Activated T-cell treated with anti-CD3 and anti-CD28 coated beads, Interleukin-2, amount 50 U/mL, for 24 hours (primary cell): Measurements from ENCODE around the gene DEGS1.

ENCODE experiments used
- DNase-seq: peaks from one replicate; pipeline ENCODE4 v3.0.0-alpha.2; 2020
- H3K27ac Mint-ChIP-seq: 2 replicates; pipeline ENCODE4 v1.8.0; 2020; ENCODE audit warnings: mild to moderate bottlenecking, mixed read lengths
- H3K27me3 Mint-ChIP-seq: 2 replicates; pipeline ENCODE4 v1.8.0; 2020; ENCODE audit warnings: mixed read lengths
- H3K36me3 Mint-ChIP-seq: 2 replicates; pipeline ENCODE4 v1.8.0; 2020; ENCODE audit warnings: low read depth, mixed read lengths
- H3K4me1 Mint-ChIP-seq: 2 replicates; pipeline ENCODE4 v1.8.0; 2020; ENCODE audit warnings: low read depth, mixed read lengths
- H3K4me3 Mint-ChIP-seq: 2 replicates; pipeline ENCODE4 v1.8.0; 2020; ENCODE audit warnings: mild to moderate bottlenecking, moderate library complexity, mixed read lengths
- H3K9me3 Mint-ChIP-seq: 2 replicates; pipeline ENCODE4 v1.8.0; 2020; ENCODE audit warnings: mixed read lengths

Gene DEGS1

DNA sequence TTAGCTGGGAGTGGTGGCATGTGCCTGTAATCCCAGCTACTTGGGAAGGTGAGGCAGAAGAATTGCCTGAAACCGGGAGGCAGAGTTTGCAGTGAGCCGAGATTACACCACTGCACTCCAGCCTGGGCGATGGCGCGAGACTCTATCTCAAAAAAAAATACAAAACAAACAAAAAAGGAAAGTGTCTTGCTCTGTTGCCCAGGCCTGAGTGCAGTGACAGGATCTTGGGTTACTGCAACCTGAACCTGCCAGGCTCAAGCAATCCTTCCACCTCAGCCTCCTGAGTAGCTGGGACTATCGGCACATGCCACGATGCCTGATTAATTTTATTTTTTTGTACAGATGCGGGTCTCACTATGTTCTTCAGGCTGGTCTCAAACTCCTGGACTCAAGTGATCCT, 33.3 kb downstream of the DEGS1 start:
- Mint-ChIP-seq H3K4me1 (peaks cover 4% of the 10 kb centered on the region), H3K9me3 (no peaks in the 10 kb centered on the region), H3K27me3 (no peaks in the 10 kb centered on the region), H3K4me3 (no peak overlapping the region), H3K36me3 (no peaks in the 10 kb centered on the region), H3K27ac (no peak overlapping the region)
- no peak for DNase-seq

DNA sequence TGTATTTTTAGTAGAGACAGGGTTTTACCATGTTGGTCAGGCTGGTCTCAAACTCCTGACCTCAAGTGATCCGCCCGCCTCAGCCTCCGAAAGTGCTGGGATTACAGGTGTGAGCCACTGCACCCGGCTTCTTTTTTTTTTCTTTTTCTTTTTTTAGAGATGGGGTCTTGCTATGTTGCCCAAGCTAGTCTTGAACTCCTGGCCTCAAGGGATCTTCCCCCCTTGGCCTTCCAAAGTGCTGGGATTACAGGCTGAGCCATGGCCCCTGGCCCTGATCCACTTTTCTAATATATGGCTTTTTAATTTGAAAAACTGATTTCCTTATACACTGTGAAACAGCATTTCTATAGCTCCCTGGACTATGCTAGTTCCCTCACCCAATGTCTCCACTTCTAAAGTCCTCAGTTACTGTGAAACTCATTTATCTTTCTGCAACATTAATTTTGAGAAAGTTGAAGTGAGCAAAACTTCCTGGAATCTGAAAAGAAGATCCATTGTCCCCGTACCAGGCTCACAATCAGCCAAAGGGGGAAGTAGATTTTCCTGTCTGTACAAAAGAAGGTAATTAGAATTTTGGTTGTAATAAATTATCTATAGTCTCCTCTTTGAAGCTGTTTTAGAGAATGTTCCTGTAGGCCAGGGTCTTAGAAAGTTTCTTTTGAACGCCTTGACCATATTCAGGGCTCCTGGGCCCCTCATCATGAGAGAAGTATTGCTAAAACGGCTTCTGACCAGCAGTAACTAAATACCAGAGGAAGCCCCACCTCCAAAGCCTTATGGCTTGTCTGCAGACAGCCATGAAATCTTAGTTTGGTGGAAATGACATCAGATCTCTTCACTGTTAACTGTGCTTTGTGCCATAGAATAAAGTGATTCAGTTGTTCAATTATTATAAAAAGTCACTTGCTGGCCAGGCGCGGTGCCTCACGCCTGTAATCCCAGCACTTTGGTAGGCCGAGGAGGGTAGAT, 34.9 kb downstream of the DEGS1 start:
- H3K4me1 Mint-ChIP-seq = peaks cover 4% of the 10 kb centered on the region

DNA sequence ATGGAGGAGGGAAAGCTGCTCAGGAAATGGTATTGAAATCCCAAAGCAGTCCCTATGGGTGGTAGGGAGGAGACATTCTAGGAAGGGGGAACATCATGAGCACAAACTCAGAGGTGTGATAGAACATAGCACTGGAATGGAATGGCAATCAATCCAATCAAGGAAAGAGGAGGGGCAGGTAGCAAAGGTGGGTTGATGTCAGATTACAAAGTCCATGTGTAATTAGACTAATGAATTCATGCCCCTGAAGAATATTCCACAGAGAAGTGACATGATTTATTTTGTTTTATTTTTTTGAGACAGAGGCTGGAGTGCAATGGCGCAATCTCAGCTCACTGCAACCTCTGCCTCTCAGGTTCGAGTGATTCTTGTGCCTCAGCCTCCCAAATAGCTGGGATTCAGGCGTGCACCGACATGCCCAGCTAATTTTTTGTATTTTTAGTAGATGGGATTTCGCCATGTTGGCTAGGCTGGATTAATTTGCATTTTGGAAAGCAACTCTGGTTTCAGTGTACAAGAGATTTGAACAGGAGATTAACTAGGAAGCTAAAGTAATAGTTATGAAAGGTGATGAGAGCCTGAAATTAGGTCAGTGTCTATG, 36.1 kb downstream of the DEGS1 start:
- no peaks in the 10 kb centered on the region for H3K9me3 Mint-ChIP-seq
- no peak overlapping the region for H3K27ac Mint-ChIP-seq
- H3K36me3 Mint-ChIP-seq = no peaks in the 10 kb centered on the region
- H3K4me3 Mint-ChIP-seq = no peak overlapping the region
- no peaks in the 10 kb centered on the region for H3K27me3 Mint-ChIP-seq
- no peak for DNase-seq
- no peaks in the 10 kb centered on the region for H3K4me1 Mint-ChIP-seq

More for the DNA sequence above, 34.9 kb downstream of the DEGS1 start:
- no peak overlapping the region for H3K4me3 Mint-ChIP-seq
- peak overlapping the region; percentile 22 for H3K27ac Mint-ChIP-seq
- no peaks in the 10 kb centered on the region for H3K27me3 Mint-ChIP-seq
- H3K36me3 Mint-ChIP-seq = no peaks in the 10 kb centered on the region
- no peak for DNase-seq
- no peaks in the 10 kb centered on the region for H3K9me3 Mint-ChIP-seq

DNA sequence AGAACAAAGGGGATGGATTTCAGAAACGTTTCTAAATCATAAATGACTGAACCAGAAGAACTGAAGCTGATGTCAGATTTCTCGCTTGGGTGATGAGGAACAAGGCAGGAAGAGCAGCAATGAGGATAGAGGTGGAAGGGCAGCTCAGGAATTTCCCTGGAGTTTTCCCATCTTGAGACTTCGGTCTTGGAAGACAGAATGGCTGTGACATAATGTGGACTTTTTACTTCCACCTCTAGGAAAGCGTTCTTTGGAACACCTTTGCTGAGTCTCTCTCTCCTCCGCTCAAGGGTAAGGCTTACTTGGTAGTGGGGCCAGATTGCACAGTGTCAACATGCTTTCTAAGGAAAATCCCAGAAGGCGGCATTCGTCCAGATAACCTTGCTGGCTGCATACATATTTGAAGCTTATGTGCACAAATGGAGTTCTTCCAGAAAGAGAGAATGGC, 36.6 kb downstream of the DEGS1 start:
- Mint-ChIP-seq H3K36me3 (no peaks in the 10 kb centered on the region), H3K4me1 (no peaks in the 10 kb centered on the region), H3K27me3 (no peaks in the 10 kb centered on the region), H3K9me3 (no peaks in the 10 kb centered on the region), H3K4me3 (no peak overlapping the region), H3K27ac (no peak overlapping the region)
- no peak for DNase-seq

DNA sequence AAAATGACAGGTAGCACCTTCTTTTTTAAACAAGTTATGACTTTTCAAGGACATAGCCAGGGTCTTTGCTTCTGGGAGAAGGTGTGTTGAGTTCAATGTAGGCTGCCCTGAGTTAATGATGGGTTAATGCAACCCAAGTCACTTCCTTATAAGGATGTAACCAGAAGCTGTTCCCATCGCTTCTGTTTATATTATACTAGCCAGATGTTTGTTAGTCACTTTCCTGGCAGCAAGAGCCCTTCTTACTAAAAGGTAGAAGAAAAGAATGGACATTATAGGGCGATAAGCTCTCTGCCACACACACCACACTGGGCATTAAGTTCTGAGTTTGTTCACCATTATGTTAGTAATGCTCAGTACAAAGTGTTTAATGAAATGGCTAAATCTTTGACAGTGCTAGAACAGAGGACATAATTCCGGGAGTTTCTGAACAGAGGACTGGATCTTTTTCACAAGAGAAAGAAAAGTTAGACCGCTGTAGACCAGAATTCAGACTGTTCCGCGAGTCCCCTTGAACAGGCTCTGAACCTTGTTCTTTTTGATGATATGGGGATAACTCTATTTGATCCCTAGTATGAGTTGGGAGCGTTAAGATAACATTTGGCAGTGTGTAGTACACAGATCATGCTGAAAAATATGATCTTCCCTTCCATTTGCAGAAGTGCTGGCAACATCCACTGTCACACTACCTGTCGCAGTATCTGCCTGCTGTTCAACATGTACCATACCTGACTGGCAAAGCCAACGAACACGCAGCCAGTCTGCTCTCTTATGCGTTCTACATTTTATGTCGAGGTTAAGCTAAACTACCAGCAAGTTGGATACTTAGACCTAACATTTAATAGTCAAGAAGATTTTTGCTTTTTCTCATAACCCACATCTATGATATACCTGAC, 41.0 kb downstream of the DEGS1 start:
- H3K9me3 Mint-ChIP-seq = no peaks in the 10 kb centered on the region
- peaks cover 26% of the 10 kb centered on the region for H3K36me3 Mint-ChIP-seq
- DNase-seq = no peak
- no peaks in the 10 kb centered on the region for H3K27me3 Mint-ChIP-seq
- no peak overlapping the region for H3K27ac Mint-ChIP-seq
- no peak overlapping the region for H3K4me3 Mint-ChIP-seq
- no peaks in the 10 kb centered on the region for H3K4me1 Mint-ChIP-seq

DNA sequence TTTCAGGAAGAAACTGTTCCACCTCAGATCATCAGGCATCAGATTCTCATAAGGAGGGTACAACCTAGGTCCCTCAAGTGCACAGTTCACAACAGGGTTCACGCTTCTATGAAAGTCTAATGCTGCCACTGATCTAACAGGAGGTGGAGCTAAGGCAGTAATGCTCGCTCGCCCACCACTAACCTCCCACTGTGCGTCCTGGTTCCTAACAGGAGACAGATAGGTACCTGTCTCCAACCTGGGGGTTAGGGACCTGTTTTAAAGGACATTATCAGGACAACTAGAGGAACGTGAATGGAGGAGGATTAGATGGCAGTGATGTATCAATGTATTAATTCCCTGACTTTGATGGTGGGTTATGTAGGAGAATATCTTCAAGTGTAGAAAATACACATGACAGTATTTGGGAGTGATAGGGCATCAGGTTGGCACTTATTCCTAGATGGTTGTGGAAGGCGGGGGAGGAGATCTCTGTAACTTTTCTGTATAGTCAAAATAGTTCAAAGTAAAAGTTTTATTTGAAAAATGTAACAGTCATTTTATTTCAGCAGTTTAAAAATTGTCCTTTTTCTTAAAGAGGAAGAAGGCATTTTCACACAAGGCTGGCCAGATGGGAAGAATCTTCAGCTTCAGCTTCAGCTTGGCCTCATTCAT, 43.9 kb downstream of the DEGS1 start:
- no peak overlapping the region for H3K4me3 Mint-ChIP-seq
- DNase-seq = no peak

DNA sequence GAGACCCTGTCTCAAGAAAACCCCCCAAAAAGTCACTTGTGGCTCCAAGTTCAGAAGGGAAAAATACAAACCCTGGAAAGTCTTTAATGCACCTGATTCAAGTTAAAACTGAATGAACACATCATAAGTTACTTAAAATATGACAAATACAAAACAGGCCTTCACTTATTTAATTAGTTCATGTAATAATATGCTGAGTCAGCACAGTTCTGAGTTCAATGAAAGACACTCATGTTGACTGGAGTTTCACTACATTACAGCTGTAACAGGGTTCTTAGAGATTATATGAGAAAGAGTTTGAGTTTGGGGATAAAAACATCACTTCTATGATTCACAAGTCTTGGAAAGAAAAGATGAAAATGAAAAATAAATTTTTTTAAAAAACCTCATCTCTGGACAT, 51.0 kb downstream of the DEGS1 start:
- H3K27ac Mint-ChIP-seq = no peak overlapping the region
- no peaks in the 10 kb centered on the region for H3K4me1 Mint-ChIP-seq
- H3K36me3 Mint-ChIP-seq = peaks cover 78% of the 10 kb centered on the region
- no peaks in the 10 kb centered on the region for H3K27me3 Mint-ChIP-seq
- H3K4me3 Mint-ChIP-seq = no peak overlapping the region
- no peak for DNase-seq
- no peaks in the 10 kb centered on the region for H3K9me3 Mint-ChIP-seq

More for the DNA sequence above, 43.9 kb downstream of the DEGS1 start:
- H3K36me3 Mint-ChIP-seq = peaks cover 48% of the 10 kb centered on the region
- no peak overlapping the region for H3K27ac Mint-ChIP-seq
- H3K4me1 Mint-ChIP-seq = no peaks in the 10 kb centered on the region
- no peaks in the 10 kb centered on the region for H3K27me3 Mint-ChIP-seq
- H3K9me3 Mint-ChIP-seq = no peaks in the 10 kb centered on the region

DNA sequence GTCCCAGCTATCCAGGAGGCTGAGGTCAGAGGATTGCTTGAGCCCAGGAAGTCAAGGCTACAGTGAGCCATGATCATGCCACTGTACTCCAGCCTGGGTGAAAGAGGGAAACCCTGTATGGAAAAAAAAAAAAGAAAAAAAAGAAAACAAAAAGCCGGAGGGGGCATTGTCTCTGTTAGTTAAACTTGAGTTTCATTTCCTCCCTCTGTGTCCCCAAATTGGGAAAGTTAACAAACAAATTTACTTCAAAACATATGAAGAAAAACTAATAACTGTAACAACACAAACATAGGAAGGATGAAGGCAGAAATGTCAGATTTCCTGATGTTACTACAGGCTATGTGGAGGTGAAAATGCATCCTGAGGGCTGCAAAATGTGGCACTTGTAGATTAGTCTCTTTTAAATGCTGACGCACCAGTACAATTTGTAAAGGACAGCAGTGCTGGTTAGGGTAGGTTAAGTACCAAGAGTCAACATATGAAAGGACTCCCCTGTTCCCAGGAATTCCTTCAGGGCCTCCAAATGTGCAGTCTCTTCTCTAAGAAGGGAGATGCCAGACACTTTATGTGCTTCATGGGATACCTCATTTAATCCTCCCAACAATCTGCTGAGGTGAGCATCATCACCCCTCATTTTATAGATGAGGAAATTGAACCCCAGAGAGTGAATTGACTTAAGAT, 52.9 kb downstream of the DEGS1 start:
- Mint-ChIP-seq H3K36me3 (peaks cover 69% of the 10 kb centered on the region), H3K27me3 (no peaks in the 10 kb centered on the region), H3K4me3 (no peak overlapping the region), H3K9me3 (no peaks in the 10 kb centered on the region), H3K27ac (no peak overlapping the region), H3K4me1 (no peaks in the 10 kb centered on the region)
- no peak for DNase-seq

DNA sequence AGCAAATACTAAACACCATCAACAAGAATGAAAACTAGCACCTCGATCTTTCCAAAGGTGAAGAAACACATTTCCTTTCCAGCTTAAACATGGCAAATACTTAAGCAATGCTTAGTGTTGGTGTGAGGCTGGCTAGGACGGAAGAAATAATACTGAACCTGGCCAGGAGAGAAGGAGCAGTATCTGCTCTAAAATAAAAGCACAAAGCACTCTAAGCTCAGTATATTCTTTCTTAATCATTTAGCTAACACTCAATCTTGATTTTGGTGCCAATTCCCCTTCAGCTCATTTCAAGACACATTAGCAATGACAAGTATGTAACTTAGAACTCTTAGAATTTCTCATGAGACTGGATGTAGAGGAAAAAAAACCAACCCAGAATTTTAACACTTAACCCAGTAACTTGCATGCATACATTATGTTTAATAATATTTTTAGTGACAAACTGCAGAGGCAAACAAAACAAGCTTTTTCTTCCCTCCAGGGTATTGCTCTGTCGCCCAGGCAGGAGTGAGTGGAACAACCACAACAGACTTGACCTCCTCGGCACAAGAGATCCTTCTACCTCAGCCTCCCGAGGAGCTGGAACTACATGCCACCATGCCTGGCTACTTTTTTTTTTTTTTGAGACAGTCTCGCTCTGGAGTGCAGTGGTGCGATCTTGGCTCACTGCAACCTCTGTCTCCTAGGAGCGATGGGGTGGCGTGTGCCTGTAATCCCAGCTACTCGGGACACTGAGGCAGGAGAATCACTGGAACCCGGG, 54.3 kb downstream of the DEGS1 start:
- Mint-ChIP-seq H3K27me3 (no peaks in the 10 kb centered on the region), H3K4me3 (no peak overlapping the region), H3K27ac (no peak overlapping the region), H3K36me3 (peaks cover 69% of the 10 kb centered on the region), H3K9me3 (no peaks in the 10 kb centered on the region), H3K4me1 (no peaks in the 10 kb centered on the region)
- no peak for DNase-seq

DNA sequence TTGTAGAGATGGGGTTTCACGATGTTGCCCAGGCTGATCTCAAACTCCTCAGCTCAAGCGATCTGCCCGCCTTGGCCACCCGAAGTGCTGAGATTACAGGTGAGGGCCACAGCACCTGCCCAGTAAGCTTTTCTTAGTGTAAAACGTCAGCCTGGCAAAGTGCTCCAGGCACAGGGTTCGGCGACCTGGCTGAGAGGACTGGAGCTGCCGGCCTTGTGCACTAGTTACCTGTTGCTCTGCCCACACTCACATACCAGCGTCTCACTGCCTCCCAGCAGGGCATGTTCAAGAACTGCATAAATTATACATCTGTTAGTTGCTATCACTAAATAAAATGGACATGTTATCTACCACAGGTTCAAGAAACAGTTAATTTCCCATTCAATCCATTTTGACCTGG, 55.2 kb downstream of the DEGS1 start:
- Mint-ChIP-seq H3K9me3 (no peaks in the 10 kb centered on the region), H3K4me3 (no peak overlapping the region), H3K27me3 (no peaks in the 10 kb centered on the region), H3K36me3 (peaks cover 62% of the 10 kb centered on the region), H3K4me1 (no peaks in the 10 kb centered on the region), H3K27ac (no peak overlapping the region)
- DNase-seq = no peak

DNA sequence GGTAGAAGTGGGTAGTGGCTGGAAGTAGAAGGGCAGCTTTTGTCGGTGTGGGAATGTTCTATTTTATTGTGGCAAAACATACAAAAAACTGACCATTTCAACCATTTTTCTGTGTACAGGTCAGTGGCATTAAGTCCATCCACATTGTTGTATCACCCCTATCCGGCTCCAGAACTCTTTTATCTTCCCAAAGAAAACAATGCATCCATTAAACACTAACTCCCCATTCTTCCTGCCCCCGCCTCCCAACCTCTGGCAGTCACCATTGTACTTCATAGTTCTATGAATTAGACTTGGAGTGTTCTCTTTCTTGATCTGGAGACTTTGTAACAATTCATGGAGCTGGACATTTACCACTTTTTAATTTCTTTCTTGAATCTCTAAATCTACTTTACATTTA, 55.7 kb downstream of the DEGS1 start:
- Mint-ChIP-seq H3K9me3 (no peaks in the 10 kb centered on the region), H3K4me3 (no peak overlapping the region), H3K27me3 (no peaks in the 10 kb centered on the region), H3K36me3 (peaks cover 62% of the 10 kb centered on the region), H3K4me1 (no peaks in the 10 kb centered on the region), H3K27ac (no peak overlapping the region)
- no peak for DNase-seq
